Nephron (organoid): ENCODE results near the gene METAP1D.

Experiments used
- H3K27ac Mint-ChIP-seq, 3 experiments: 2 replicates each; pipeline ENCODE4 v1.8.0; 2020; ENCODE audit warnings: mixed read lengths in 3 of 3, mild to moderate bottlenecking in 2 of 3, moderate library complexity in 1 of 3
- H3K27me3 Mint-ChIP-seq: 2 replicates; pipeline ENCODE4 v1.8.0; 2021; ENCODE audit warnings: low read depth, mild to moderate bottlenecking, moderate library complexity, mixed read lengths
- H3K36me3 Mint-ChIP-seq: 2 replicates; pipeline ENCODE4 v1.8.0; 2020; ENCODE audit warnings: low read depth, mixed read lengths
- H3K4me1 Mint-ChIP-seq: 2 replicates; pipeline ENCODE4 v1.8.0; 2020; ENCODE audit warnings: mixed read lengths
- H3K4me3 Mint-ChIP-seq, 3 experiments: 2 replicates each; pipeline ENCODE4 v1.8.0; 2020; ENCODE audit warnings: mild to moderate bottlenecking in 3 of 3, mixed read lengths in 3 of 3, moderate library complexity in 2 of 3
- H3K9me3 Mint-ChIP-seq: 2 replicates; pipeline ENCODE4 v1.8.0; 2020; ENCODE audit warnings: mixed read lengths
- TF ChIP-seq, protein P1 (sequence below), 3 experiments: fragments of 200-600 bp; sonication (generic); IDR thresholded peaks; one replicate each; pipeline ENCODE4 v1.5.0; 2021; ENCODE audit warnings: antibody characterized with exemption in 3 of 3; ENCODE audit not compliant: unreplicated experiment in 3 of 3

METAP1D gene

DNA sequence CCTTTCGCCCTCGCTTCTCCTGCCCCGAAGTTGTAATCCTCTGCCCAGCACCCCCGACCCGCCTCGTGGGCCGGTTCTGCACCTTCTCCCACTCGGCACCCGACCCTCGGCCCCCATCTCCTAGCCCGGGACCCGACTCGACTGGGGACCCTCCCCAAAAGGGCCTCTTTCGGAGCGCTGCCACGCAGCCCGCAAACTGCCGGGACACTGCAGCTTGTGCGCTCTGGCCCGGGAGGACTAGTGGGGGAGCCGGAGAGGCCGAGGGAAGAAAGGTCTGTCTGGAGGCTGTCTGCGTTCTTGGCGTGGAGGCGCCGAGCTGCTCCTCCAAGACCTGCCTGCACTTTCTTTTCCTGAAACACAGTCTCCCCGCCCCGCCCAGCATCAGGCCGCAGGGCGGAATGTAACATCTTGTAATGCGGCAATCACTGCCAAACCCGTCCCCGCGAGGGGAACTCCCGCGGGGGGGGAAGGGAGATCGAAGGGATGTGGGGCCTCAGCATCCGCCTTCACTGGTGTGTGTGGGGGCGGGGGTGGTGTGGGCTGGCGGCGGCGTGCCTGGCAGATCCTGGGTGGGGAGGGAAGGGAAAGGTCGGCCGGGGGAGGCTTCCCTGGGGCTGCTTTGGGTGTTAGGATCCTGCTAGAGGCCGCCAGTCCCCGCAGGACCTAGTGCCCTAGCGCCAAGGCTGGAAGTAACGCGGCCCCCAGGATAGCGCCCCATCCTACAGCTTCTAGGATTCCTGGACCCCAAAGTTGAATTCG, 95.6 kb downstream of the METAP1D start:
- H3K4me3 Mint-ChIP-seq = peak overlapping the region; percentile 71 to 81 (median 81)
- TF ChIP-seq, protein P1, sequence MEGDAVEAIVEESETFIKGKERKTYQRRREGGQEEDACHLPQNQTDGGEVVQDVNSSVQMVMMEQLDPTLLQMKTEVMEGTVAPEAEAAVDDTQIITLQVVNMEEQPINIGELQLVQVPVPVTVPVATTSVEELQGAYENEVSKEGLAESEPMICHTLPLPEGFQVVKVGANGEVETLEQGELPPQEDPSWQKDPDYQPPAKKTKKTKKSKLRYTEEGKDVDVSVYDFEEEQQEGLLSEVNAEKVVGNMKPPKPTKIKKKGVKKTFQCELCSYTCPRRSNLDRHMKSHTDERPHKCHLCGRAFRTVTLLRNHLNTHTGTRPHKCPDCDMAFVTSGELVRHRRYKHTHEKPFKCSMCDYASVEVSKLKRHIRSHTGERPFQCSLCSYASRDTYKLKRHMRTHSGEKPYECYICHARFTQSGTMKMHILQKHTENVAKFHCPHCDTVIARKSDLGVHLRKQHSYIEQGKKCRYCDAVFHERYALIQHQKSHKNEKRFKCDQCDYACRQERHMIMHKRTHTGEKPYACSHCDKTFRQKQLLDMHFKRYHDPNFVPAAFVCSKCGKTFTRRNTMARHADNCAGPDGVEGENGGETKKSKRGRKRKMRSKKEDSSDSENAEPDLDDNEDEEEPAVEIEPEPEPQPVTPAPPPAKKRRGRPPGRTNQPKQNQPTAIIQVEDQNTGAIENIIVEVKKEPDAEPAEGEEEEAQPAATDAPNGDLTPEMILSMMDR (IDR thresholded peaks at IDR 0.05; ENCODE audit: unreplicated experiment in 3 of 3) = no peak
- peaks cover 29% of the 10 kb centered on the region for H3K4me1 Mint-ChIP-seq
- peaks cover 3% of the 10 kb centered on the region for H3K9me3 Mint-ChIP-seq
- no peak overlapping the region for H3K27ac Mint-ChIP-seq
- H3K27me3 Mint-ChIP-seq = peaks cover 100% of the 10 kb centered on the region
- H3K36me3 Mint-ChIP-seq = no peaks in the 10 kb centered on the region

DNA sequence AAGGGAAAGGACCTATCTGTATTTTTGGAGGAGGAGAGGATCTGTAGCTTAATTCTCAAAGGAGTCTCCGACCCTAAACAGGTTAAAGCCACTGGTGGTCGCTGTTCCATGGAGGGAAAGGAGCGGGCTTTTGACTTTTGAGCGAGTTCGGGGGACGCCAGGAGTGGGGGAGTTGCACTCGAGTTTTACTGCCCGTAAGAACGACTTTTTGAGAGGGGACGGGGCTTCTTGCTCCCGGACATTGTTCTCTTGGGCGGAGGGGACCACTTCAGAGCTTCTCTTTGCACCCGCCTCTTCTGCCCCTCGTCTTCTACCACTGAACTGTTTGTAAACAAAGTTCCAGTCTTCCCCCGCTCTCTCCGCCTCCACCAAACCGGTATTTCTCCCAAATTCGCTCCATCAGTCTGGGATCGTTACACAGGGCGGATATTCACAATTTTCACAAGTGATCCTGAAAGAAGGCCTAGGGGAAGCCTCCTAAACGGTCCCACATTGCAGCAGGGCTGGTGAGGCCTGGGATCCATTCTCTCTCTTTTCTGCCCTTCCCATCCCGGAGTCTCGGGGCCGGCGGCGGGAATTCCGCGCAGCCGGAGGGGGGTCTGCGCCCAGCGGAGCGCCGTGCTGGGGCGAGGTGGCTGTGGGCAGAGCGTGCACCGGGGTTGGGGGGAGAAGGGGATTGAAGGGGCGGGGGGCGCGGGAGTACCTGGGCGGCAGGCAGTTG, 96.3 kb downstream of the METAP1D start:
- Mint-ChIP-seq H3K9me3 (peaks cover 3% of the 10 kb centered on the region), H3K36me3 (no peaks in the 10 kb centered on the region), H3K4me3 (peak overlapping the region; percentile 71 to 81 (median 81)), H3K27ac (no peak overlapping the region), H3K4me1 (peaks cover 29% of the 10 kb centered on the region), H3K27me3 (peaks cover 100% of the 10 kb centered on the region)
- TF ChIP-seq, protein P1 (IDR thresholded peaks at IDR 0.05; ENCODE audit: unreplicated experiment in 3 of 3) = peak; percentile 19 to 26 (median 24)

DNA sequence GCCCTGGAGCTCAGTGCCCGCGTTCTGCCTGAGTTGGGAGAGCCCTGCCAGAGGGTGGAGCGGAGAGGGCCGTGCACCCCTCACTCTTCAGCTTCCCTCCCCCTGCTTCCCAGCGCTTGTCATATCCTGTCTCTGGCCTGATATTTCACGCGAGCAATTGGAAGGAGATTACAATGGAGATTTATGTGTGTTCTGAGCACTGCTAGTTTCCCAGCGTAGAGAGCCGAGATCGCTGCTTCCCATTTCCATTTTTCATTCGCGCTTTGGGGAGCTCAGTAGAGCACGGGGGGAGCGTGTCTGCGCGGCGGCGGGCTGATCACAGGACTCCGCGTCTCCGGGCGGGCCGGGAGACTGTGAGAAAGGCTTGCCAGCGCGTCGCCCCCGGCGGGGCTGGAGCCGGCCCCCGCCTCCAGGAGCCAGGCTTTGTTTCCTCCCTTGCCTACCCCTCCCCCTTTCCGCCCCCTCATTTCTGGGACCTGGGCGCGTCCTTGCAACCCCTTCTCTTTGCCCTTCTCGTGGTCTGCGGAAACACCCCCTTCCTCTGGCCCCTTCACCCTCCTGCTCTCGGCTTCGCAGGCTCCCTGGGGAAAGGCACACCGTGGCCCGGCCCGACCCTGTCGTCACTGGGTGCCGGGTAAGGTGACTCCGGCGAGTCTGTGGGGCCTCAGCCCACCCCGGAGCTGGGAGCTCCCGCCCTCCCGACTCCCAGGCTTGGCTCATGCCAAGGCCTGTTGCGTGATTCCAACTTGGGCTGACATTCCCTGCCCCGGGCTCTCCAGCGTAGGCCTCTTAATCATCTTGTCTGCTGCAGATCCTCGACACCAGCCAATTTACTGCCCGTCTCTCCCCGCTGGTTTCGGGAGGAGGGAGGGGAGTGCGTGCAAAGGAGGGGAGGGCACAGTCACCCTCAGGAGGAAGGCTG, 97.1 kb downstream of the METAP1D start:
- peak overlapping the region; percentile 64 to 73 (median 68) for H3K4me3 Mint-ChIP-seq
- H3K36me3 Mint-ChIP-seq = no peaks in the 10 kb centered on the region
- H3K27me3 Mint-ChIP-seq = peaks cover 100% of the 10 kb centered on the region
- no peak overlapping the region for H3K27ac Mint-ChIP-seq
- peaks cover 35% of the 10 kb centered on the region for H3K4me1 Mint-ChIP-seq
- TF ChIP-seq, protein P1 (IDR thresholded peaks at IDR 0.05; ENCODE audit: unreplicated experiment in 3 of 3) = no peak
- H3K9me3 Mint-ChIP-seq = peaks cover 3% of the 10 kb centered on the region

DNA sequence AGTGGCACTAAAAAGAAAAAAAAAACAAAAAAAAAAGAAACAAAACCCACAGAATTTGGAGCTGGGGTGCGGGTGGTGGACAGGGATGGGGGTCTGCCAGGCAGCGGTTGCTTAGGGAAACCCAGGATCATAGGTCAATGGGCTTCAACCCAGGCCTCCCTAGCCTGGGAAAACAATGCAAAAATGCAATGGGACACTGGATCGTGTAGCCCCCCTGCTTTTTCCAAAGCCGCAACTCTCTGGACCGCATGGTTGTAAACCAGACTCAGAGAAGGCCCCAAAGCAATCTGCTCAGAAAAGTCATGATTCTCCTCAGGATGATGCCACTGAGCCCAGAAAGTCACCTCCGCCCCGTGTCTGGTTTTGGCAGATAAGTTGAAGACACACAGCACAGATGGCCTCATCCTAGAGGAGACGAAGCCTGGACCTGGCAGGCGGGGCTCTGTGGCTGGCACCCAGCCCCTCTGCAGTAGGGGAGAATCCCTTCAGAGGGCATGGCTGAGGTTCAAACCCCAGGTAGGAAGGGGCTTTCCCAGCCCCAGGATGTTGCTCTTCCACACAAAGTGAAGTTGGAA, 97.9 kb downstream of the METAP1D start:
- H3K4me3 Mint-ChIP-seq = peak overlapping the region; percentile 22 to 64 (median 61)
- H3K36me3 Mint-ChIP-seq = no peaks in the 10 kb centered on the region
- H3K27ac Mint-ChIP-seq = no peak overlapping the region
- H3K9me3 Mint-ChIP-seq = peaks cover 2% of the 10 kb centered on the region
- TF ChIP-seq, protein P1 (IDR thresholded peaks at IDR 0.05; ENCODE audit: unreplicated experiment in 3 of 3) = no peak
- peaks cover 100% of the 10 kb centered on the region for H3K27me3 Mint-ChIP-seq
- H3K4me1 Mint-ChIP-seq = peaks cover 38% of the 10 kb centered on the region

DNA sequence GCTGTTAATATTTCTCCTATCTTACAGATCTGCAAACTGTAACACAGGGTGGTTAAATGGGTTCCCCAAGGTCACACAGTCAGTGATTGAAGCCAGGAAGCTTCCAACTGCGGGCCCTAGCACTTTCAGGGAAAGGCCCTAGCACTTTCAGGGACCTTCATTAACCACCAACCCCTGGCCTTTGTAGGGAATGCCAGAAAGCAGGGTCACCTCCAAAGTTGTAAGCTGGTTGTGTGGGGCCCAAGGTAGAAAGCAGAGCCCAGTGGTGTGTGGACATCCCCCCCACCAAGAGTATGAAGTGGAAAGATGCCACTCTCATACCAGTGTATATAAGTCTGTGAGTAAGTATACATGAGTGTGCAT, 98.5 kb downstream of the METAP1D start:
- Mint-ChIP-seq H3K36me3 (no peaks in the 10 kb centered on the region), H3K27me3 (peaks cover 100% of the 10 kb centered on the region), H3K4me1 (peaks cover 44% of the 10 kb centered on the region), H3K9me3 (no peaks in the 10 kb centered on the region), H3K27ac (no peak overlapping the region), H3K4me3 (peak overlapping the region; percentile 57 to 68 (median 66))
- TF ChIP-seq, protein P1 (IDR thresholded peaks at IDR 0.05; ENCODE audit: unreplicated experiment in 3 of 3) = no peak
